Brain microvascular endothelial cell (primary cell): ENCODE data around the gene NUMBL.

ENCODE experiments used
- DNase-seq: peaks from one replicate; pipeline ENCODE4 v3.0.0-alpha.2; 2020
- H3K27ac ChIP-seq: fragments of 250-450 bp; sonication (Bioruptor Pico); 2 replicates; pipeline ENCODE4 v1.5.1; 2020; ENCODE audit warnings: mild to moderate bottlenecking, moderate library complexity
- H3K27me3 ChIP-seq: fragments of 250-450 bp; sonication (Bioruptor Pico); replicated peaks from 2 replicates; pipeline ENCODE4 v1.5.1; 2020; ENCODE audit warnings: mild to moderate bottlenecking
- H3K36me3 ChIP-seq: fragments of 250-450 bp; sonication (Bioruptor Pico); replicated peaks from 2 replicates; pipeline ENCODE4 v1.5.1; 2020; ENCODE audit warnings: mild to moderate bottlenecking
- H3K4me3 ChIP-seq: 2 replicates; pipeline ENCODE4 v1.5.1; 2011; ENCODE audit warnings: low read depth, mild to moderate bottlenecking, control low read depth, low read length, moderate library complexity
- in situ Hi-C: cut with HindIII; loops from 2 replicates; pipeline ENCODE4 v1.10.0; 2017; ENCODE audit warnings: low sequenced_read_pairs, low pct_ligation_motif_present
- TF ChIP-seq, protein P1 (sequence below): IDR thresholded peaks from 2 replicates; pipeline ENCODE4 v1.5.1; 2011; ENCODE audit warnings: low read depth, mild to moderate bottlenecking, moderate library complexity, low read length, control low read depth, inconsistent platforms; ENCODE audit errors: missing control alignments

The NUMBL gene

DNA sequence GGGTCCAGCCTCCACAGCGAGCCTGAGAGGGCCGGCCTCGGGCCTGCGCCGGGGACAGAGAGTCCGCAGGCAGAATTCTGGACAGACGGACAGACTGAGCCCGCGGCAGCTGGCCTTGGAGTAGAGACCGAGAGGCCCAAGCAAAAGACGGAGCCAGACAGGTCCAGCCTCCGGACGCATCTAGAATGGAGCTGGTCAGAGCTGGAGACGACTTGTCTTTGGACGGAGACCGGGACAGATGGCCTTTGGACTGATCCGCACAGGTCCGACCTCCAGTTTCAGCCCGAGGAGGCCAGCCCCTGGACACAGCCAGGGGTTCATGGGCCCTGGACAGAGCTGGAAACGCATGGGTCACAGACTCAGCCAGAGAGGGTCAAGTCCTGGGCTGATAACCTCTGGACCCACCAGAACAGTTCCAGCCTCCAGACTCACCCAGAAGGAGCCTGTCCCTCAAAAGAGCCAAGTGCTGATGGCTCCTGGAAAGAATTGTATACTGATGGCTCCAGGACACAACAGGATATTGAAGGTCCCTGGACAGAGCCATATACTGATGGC is 27.0 kb upstream of the NUMBL start:
- H3K27me3 ChIP-seq, result no peaks in the 10 kb centered on the region
- H3K4me3 ChIP-seq, result peak overlapping the region; percentile 76
- peak; percentile 43 for DNase-seq
- peak overlapping the region; percentile 99 for H3K27ac ChIP-seq
- no peaks in the 10 kb centered on the region for H3K36me3 ChIP-seq
- TF ChIP-seq, protein P1, sequence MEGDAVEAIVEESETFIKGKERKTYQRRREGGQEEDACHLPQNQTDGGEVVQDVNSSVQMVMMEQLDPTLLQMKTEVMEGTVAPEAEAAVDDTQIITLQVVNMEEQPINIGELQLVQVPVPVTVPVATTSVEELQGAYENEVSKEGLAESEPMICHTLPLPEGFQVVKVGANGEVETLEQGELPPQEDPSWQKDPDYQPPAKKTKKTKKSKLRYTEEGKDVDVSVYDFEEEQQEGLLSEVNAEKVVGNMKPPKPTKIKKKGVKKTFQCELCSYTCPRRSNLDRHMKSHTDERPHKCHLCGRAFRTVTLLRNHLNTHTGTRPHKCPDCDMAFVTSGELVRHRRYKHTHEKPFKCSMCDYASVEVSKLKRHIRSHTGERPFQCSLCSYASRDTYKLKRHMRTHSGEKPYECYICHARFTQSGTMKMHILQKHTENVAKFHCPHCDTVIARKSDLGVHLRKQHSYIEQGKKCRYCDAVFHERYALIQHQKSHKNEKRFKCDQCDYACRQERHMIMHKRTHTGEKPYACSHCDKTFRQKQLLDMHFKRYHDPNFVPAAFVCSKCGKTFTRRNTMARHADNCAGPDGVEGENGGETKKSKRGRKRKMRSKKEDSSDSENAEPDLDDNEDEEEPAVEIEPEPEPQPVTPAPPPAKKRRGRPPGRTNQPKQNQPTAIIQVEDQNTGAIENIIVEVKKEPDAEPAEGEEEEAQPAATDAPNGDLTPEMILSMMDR, result no peak
- in situ Hi-C loops, result no loop called here

DNA sequence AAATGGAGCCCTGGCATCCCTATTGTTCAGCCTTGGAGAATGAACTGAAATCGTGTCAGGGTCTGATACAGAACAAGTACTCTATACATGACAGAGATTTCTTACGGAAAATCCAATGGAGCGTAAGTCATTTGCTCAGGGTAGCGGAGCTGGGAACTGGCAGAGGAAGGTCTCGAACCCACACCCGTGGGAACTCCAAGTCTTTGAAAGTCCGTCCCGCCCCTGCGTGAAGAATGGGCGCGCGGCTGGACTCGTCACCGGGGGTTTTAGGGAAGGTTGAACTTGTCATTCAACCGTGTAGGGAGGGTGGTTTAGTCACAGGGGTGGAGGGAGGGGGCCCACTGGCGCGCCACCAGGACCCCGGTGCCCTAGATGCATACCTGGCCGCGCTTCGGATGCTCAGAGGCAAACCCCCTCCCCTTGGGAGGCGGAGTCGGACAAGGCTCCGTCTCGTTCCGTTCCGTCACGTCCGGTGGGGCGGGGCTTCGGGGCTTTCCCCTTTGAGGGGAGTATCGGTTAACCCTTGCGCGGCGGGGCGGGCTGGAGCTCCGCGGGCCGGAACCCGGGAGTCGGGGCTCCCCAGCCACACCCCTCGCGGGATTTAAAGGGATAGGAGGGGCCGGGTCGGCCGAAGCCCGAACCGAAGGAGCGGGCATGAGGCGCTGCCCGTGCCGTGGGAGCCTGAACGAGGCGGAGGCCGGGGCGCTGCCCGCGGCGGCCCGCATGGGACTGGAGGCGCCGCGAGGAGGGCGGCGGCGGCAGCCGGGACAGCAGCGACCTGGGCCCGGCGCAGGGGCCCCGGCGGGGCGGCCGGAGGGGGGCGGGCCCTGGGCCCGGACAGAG is 26.3 kb upstream of the NUMBL start, which contains the start of the genes COQ8B and ITPKC:
COQ8B (minus strand) TSS at position 405 of the 843 bp plus-strand sequence. CDS start 2,254 bp downstream, outside the sequence.
ITPKC (plus strand) TSS at position 631 of the 843 bp plus-strand sequence; CDS start at position 655, 24 bp downstream.
- H3K27ac ChIP-seq, result peak within 1 kb of the TSS; percentile 99
- peak within 1 kb of the TSS; percentile 76 for H3K4me3 ChIP-seq
- TF ChIP-seq, protein P1, result no peak
- no peaks in the 10 kb centered on the region for H3K36me3 ChIP-seq
- H3K27me3 ChIP-seq, result no peaks in the 10 kb centered on the region
- in situ Hi-C loops, result no loop called here
- DNase-seq, result peak; percentile 97

DNA sequence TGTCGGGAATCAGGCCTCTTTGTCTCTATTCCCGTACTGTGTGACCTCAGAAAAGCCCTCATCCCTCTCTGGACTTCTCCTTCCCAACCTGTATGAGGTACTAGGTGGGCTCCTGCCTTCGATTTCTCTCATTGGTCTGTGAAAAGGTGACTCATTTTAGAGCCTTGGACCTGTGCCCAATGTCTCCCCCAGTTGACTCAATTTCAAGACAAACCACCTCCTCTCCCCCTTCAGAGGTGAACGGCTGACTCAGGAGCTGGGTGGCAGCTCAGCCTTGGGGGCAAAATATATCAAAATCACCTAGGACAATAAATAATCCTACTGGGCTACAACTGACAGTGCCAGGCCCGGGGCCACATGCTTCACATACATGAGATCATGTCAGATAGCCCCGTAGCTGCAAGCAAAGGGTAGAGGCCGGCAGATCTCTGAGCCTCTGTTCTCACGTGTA is 25.6 kb upstream of the NUMBL start:
- in situ Hi-C loops, result no loop called here
- Histone ChIP-seq H3K36me3 (no peaks in the 10 kb centered on the region), H3K4me3 (peak overlapping the region; percentile 76), H3K27me3 (no peaks in the 10 kb centered on the region), H3K27ac (peak overlapping the region; percentile 99)
- DNase-seq, result peak; percentile 94
- TF ChIP-seq, protein P1, result no peak

DNA sequence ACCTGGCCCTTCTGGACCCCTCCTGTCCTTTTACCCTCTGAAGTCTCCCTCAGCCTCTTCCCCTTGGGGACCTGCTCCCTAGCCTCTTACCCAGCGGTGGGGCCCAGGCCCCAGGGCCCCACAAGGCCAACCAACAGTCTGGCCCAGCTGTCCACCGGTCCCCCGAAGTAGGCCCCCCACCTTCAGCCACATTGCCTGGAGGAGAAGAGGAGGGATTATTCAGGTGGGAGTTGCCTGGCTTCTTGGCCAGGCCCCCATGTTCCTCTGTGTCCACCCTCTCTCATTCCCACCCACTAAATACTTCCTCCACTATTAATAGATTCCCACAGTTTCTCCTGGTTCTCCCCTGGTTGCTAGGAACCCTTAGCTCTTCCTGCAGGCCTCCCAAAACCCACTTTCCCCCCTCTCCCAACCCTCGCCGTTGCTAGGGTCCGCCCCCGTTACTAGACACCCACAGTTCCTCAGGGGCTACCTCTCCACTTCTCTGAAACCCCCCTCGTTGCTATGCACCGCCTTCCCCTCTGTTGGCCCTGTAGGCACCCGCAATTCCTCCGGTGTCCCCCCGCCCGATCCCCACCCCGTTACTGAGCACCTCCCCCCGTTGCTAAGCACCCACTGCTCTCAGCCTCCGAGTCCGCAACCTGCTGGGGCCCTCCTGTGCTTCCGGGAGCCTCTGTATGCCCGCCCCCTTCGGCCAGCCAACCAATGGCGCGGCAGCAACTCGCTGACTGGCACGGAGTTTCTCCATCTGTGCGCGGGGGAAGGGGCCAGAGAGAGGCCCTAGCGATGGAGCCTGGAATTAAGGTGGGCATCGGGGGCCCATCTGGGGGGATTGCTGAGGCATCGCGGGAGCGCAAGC is 24.2 kb upstream of the NUMBL start:
- peak; percentile 91 for DNase-seq
- TF ChIP-seq, protein P1, result peak; percentile 12
- in situ Hi-C loops, result no loop called here
- H3K27ac ChIP-seq, result peak overlapping the region; percentile 99
- H3K4me3 ChIP-seq, result peak overlapping the region; percentile 63
- H3K27me3 ChIP-seq, result no peaks in the 10 kb centered on the region
- H3K36me3 ChIP-seq, result no peaks in the 10 kb centered on the region

DNA sequence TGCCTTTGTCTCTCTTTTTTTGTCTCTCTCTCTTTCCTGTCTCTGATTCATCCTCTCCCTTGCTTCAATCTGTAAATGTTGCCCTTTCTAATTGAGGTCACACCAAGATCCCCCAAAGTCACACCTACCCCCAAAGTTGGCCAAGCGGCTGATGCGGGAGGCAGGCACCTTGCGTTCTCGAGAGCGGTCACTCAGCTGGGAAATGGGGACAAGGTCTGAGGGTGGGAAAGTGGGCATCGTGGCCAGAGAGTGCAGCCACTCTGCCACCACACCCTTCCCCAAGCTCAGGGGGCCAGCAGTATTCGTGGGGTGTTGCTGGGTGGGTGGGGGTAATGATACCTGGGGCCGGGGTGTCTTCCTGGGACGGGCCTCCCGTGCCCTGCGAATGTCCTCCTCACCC is 23.5 kb upstream of the NUMBL start:
- no peak overlapping the region for H3K4me3 ChIP-seq
- H3K27me3 ChIP-seq, result no peaks in the 10 kb centered on the region
- in situ Hi-C loops, result no loop called here
- H3K36me3 ChIP-seq, result no peaks in the 10 kb centered on the region
- no peak overlapping the region for H3K27ac ChIP-seq
- TF ChIP-seq, protein P1, result no peak
- DNase-seq, result no peak
